ENCODE data around the gene UTS2B. TPM values are rescaled to one million over a fixed set of nuclear protein-coding genes. Genes with fewer than 3 reads are reported as not detected.

Gene UTS2B
- total and polyA plus RNA-seq, 2 of the 13 experiments (the other 11 are each of a cell fraction or from before 2014, with no cell fraction given) = 0.03 to 0.46 TPM

- no peak overlapping the region for H3K4me3 ChIP-seq (replicated peaks in 1 of 3; ENCODE audit: insufficient read depth in 1 of 3, low read depth in 2 of 3, low read length in 3 of 3)
- ChIA-PET CTCF (ENCODE audit: low intra/inter-chr PET ratio, low total read pairs) (no interaction called here), POLR2A (no interaction called here)
- H3K27me3 ChIP-seq (ENCODE audit: control insufficient read depth in 1 of 2, insufficient read depth in 2 of 2, low read length in 2 of 2) = no peaks in the 10 kb centered on the region
- no peaks in the 10 kb centered on the region for H3K9me3 ChIP-seq (ENCODE audit: low read length)
- intact Hi-C loops (cut with micrococcal nuclease; ENCODE audit: unreplicated experiment) = loop anchor here (5.0 kb wide), 1 partner anchor 35 kb away; no protein-coding TSS in a partner anchor
- H3K36me3 ChIP-seq (replicated peaks in 1 of 2; ENCODE audit: control insufficient read depth in 1 of 2, insufficient read depth in 2 of 2, low read length in 2 of 2) = peaks cover 6 to 39% of the 10 kb centered on the region in 2 experiments
- H3K9ac ChIP-seq (ENCODE audit: insufficient read depth, low read depth, low read length) = no peak overlapping the region
- no peak for FAIRE-seq
- no TSS peak for BruUV-seq (replicated peaks)
- no peak overlapping the region for H3K27ac ChIP-seq (ENCODE audit: extremely low read length, insufficient read depth, low read length)
- no peak overlapping the region for H3K4me2 ChIP-seq (ENCODE audit: low read depth, low read length)
- no peaks in the 10 kb centered on the region for H3K79me2 ChIP-seq (ENCODE audit: insufficient read depth, low read length)
- H4K20me1 ChIP-seq (ENCODE audit: insufficient read depth, low read length) = no peaks in the 10 kb centered on the region
- no peak for DNase-seq (ENCODE audit: low spot score)
- no peak for ATAC-seq
- in situ Hi-C loops (cut with HindIII; ENCODE audit: extremely low pct_ligation_motif_present, low pct_unique_long_range_greater_than_20kb) = no loop called here
- no peak overlapping the region for H2AFZ ChIP-seq (ENCODE audit: low read length)
- TF ChIP-seq CHCHD3 (CRISPR knock-in tag; IDR thresholded peaks at IDR 0.05) = no peak
- TF ChIP-seq TP53 (CRISPR knock-in tag; conservative IDR thresholded peaks at IDR 0.05) = no peak
- TF ChIP-seq SP140L (CRISPR knock-in tag; IDR thresholded peaks at IDR 0.05; ENCODE audit: borderline replicate concordance) = no peak
- no peak for TF ChIP-seq ZNF784 (CRISPR knock-in tag; IDR thresholded peaks at IDR 0.05; ENCODE audit: borderline replicate concordance)
- no peak for TF ChIP-seq ZNF142 (CRISPR knock-in tag; IDR thresholded peaks at IDR 0.05)
- no peak for TF ChIP-seq THAP11 (CRISPR knock-in tag; IDR thresholded peaks at IDR 0.05)
- TF ChIP-seq MAX (IDR thresholded peaks at IDR 0.05) = no peak
- WGBS (ENCODE audit: low lambda C conversion rate) = 98% methylated on average over 2 of the region's 2 CpGs
- H3K4me1 ChIP-seq (ENCODE audit: insufficient read depth, low read length) = no peaks in the 10 kb centered on the region
These were observed 41.8 kb upstream of the UTS2B start for GRCh38 chr3:191372122-191372521.
